Hepatocyte (in vitro differentiated cells): Measurements from ENCODE around the gene NELFA. TPM values are rescaled to one million over a fixed set of nuclear protein-coding genes. Genes with fewer than 3 reads are reported as not detected.

Experiments used
- microRNA counts: library from miRNA; unstranded; fragments of <30 nt; microRNA quantifications from one replicate; lab custom pipeline; 2017
- microRNA-seq: library from miRNA; unstranded; fragments of <30 nt; microRNA quantifications from one replicate; pipeline ENCODE4, GENCODE V29; 2017
- polyA plus RNA-seq: library from polyadenylated mRNA; unstranded; fragments of >200 nt; fragmentation: Nextera tagmentation; extraction: Ambion mirVana; gene quantifications from 2 replicates; pipeline ENCODE4 v1.2.1, GENCODE V29; 2016
- small RNA-seq: library from RNA; depleted of rRNA; stranded (forward); fragments of <200 nt; gene quantifications from one replicate; pipeline ENCODE3, GENCODE V24; 2014
- total RNA-seq: library from RNA; depleted of rRNA; stranded (reverse); fragments of >200 nt; gene quantifications from 2 replicates; pipeline ENCODE4 v1.2.3, GENCODE V29; 2014

The NELFA gene
- total and polyA plus RNA-seq, 2 experiments from 2014 or later = 21.4 to 46.2 TPM

MicroRNAs encoded within 50 kb of the gene (microRNA counts, 767-probe panel; counts per million panel counts)
- not detected for microRNA hsa-miR-943 (lab: Ali Mortazavi, UCI)

Small RNA genes within 50 kb of the gene (microRNA-seq; reads per million reads assigned to microRNA genes)
- gene MIR943 = 3.1 reads per million

Small RNA genes within 50 kb of the gene (small RNA-seq; reads per million reads assigned to genes)
- gene SCARNA22 = 351 reads per million, percentile 99 among the genes with 10 or more reads in this experiment

Other genes with a start within 250 kb of the NELFA start
- gene FGFR3, start 215.7 kb downstream of the NELFA start, total RNA-seq = 70.0 and 82.0 TPM in 2 replicates
- gene FGFR3, start 215.7 kb downstream of the NELFA start, polyA plus RNA-seq = 99.8 and 132 TPM in 2 replicates
- 39.1 and 46.0 TPM in 2 replicates for gene LETM1, start 152.8 kb downstream of the NELFA start, total RNA-seq
- gene LETM1, start 152.8 kb downstream of the NELFA start, polyA plus RNA-seq = 24.4 and 29.4 TPM in 2 replicates
- 26.9 and 30.8 TPM in 2 replicates for gene NSD2, start 137.6 kb downstream of the NELFA start, total RNA-seq
- gene NSD2, start 137.6 kb downstream of the NELFA start, polyA plus RNA-seq = 22.0 and 25.7 TPM in 2 replicates
- 0.68 and 2.7 TPM in 2 replicates for gene NAT8L, start 50.4 kb upstream of the NELFA start, total RNA-seq
- 1.5 TPM in 2 replicates for gene NAT8L, start 50.4 kb upstream of the NELFA start, polyA plus RNA-seq
- gene HAUS3, start 233.1 kb upstream of the NELFA start, total RNA-seq = 9.8 and 13.4 TPM in 2 replicates
- gene HAUS3, start 233.1 kb upstream of the NELFA start, polyA plus RNA-seq = 7.1 and 10.7 TPM in 2 replicates
- gene POLN, start 233.1 kb upstream of the NELFA start, total RNA-seq = 2.0 and 3.9 TPM in 2 replicates
- gene POLN, start 233.1 kb upstream of the NELFA start, polyA plus RNA-seq = 1.7 and 3.0 TPM in 2 replicates